T1000 (cell line): Measurements from ENCODE around the gene LHFPL2.

ENCODE experiments used
- DNase-seq: peaks from one replicate; lab custom pipeline; 2025; ENCODE audit warnings: mixed read lengths; lab: John Stamatoyannopoulos, UW

Gene LHFPL2

DNA sequence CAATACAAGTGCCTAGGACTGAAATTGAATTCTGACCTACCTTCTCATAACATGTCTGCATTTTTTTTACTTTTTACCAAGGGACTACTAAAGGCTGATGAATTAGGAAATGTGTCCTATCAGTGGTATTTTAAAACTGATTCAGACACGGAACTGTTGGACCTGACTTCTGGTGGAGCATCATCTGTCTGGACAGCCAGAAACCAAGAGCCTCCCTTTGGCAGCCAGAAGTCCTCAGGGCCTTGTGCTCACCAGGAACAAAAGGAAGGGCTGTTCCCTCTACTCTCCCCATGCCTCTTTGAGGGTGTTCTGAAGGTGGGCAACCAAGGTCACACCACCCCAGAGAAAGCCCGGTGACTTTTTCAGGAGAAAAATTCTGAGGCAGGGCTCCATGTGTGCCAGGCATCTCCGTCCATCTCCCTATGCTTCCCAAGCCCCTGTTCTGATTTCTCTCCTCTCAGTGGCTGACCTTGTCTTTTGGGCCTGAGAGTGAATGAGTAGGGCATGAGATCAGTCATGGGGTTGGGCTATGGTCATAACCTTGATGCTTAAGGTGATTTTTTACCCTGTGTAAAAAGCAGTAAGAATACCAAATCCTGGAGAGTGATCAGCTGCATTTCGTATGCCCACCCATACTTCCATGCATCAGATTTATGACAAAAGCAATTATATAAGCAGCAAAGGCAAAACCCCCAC, 144.5 kb downstream of the LHFPL2 start:
- no peak for DNase-seq

- DNase-seq = no peak
Observed at GRCh38 chr5:78501411-78502352, 146.9 kb downstream of the LHFPL2 start.

DNA sequence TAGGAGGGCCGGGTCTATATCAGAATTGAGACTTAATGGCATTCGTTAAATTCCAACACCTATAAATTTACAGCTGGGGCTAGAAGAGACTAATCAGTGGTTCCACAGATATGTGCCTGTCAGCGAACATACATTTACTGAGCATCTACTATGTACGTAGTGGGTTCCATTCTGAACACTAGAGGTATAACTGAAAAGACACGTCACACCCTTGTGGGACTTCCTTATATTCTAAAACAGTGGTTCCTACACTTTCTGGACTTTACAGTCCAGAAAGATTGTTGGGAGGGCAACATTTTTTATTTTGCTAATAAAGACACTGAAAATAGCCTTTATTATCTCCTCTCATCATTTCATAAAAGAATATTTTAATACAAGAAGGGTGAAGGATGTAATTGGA, 147.7 kb downstream of the LHFPL2 start:
- no peak for DNase-seq

DNA sequence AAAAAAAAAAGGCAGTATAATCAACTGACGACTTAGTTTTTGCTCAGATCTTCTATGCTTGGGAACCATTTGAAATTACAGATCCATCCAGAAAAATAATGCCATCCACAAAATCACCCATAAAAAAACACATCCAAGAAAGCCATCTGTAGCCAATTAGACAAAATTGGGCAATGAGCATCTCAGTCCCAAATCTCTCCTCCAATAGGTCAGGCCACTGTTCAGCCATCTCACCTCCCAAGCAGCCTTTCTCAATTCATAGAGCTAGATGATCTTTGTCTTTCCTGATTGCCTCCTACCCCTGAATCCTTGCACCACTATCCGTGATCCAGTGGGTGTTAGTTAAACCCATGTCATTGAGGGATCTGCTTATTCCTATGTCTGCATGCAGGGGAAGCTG, 148.5 kb downstream of the LHFPL2 start:
- DNase-seq = no peak

GRCh38 chr5:78499485-78499884, 149.1 kb downstream of the LHFPL2 start:
- no peak for DNase-seq

- no peak for DNase-seq
Observed at GRCh38 chr5:78497573-78498533, 150.7 kb downstream of the LHFPL2 start.

GRCh38 chr5:78496373-78496772, 152.2 kb downstream of the LHFPL2 start:
- DNase-seq = no peak

GRCh38 chr5:78495800-78496199, 152.8 kb downstream of the LHFPL2 start:
- DNase-seq = no peak

DNA sequence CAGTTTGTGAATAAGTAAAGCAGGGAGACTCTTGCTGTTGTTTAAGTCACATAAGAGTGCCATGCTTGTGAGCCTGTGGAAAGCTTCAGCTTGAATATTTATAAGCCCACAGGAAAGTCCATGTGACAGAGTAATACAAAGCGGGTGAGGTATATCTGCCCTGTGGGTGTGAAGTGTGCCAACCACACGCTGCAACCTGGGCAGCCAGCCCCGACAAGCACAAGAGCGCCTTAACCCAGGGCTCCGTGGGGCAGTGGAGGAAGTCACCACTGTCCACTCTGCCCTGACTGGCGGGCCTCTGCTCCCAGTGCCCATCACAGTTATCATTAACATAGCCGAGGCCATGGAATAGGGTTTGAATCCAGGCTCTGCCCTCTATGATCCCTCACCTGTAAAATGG, 155.9 kb downstream of the LHFPL2 start:
- no peak for DNase-seq

- no peak for DNase-seq
Observed at GRCh38 chr5:78492224-78492623, 156.3 kb downstream of the LHFPL2 start.

DNA sequence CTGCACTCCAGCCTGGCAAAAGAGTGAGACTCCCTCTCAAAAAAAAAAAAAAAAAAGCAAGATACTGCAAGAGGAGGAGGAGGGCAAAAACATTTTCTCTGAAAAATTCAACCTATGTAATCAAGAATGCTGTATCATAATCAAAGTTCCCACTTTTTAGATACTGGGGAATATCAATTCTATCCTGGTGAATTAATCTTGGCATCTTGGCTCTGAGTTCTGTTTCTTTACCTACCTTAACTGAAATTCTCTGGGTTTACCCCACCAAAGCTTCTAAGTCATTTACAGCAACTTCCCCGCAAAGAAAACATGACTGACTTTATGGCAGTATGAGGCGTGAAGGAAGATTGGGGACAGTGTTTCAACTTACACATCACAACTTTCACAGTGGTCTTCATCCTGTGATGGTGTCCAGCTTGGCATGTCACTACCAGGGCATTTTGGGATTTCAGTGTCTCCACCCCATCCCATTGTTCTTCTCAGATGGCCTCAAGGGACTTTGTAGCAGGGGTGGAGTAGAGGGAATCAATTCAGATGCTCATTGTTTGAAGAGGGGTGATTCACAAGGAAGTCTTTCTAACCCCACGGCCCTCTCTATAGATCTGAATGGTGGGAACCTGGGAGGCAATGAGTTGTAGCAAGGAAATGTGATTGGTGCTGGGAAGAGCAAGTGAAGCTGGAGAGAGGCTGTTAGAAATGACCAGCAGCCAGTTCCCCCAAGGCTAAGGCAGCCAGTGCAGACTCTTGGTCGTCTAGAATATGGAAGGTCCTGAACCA, 157.7 kb downstream of the LHFPL2 start:
- no peak for DNase-seq

- DNase-seq = no peak
Observed at GRCh38 chr5:78487846-78488245, 160.7 kb downstream of the LHFPL2 start.

GRCh38 chr5:78486218-78486617, 162.4 kb downstream of the LHFPL2 start:
- DNase-seq = no peak

DNA sequence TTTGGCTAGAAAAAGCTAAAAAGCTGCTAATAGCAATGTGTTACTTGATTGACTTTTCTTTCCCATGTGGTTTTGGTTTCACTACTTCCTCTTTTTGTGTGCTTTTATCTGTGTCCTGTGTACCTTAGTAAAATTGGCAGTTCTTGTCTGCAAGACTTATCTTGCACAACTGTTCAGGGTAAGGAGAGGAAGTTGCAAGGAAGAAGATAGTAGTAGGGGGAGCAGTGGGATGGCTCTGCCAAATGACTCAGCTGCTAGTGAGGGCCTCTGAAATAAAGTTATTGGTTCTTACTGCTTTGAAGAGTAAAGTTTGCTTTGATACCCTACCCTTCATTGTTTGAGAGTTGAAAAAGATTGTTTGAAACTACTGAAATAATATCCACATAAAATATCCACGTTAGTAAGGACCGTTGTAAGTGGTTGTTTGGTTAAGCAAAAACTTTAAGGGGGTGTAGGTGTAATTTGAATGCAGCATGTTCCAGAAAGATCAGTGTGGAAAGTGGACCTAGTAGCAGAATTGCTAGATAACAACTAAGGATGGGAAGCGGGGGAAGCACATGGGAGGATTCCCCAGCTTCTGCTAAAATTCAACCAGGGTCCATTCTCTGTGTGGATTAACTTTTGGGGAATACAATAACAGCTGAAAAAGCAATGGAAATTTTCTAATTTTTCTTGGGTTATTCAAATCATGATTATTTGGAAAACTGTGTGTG, 164.6 kb downstream of the LHFPL2 start:
- DNase-seq = no peak

GRCh38 chr5:78482948-78483347, 165.6 kb downstream of the LHFPL2 start:
- no peak for DNase-seq

- no peak for DNase-seq
Observed at GRCh38 chr5:78476795-78477194, 171.8 kb downstream of the LHFPL2 start.

DNA sequence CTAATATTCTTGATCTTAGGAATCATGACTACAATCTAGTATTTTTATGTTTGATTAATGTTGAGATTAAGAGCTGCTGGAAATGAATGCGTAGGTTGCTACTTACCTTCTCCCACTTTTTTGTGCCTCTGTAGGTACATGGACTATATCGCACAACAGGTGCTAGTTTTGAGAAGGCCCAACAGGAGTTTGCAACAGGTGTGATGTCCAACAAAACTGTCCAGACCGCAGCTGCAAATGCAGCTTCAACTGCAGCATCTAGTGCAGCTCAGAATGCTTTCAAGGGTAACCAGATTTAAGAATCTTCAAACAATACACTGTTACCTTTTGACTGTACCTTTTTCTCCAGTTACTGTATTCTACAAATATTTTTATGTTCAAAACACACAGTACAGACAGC, 173.2 kb downstream of the LHFPL2 start:
- no peak for DNase-seq

DNA sequence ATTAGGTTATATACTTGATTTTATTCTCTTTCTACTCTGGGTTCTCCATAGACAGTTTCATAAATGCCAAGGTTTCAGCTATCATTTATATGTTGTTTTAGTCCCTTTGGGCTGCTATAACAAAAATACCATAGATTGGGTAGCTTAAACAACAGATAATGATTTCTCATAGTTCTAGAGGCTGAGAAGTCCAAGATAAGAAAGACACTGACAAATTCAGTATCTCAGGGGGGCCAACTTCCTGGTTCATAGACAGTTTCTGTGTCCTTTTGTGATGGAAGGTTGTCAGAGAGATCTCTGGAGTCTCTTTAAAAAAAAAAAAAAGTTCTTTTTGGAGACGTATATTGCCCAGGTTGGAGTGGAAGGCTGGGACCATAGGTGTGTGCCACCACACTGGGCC, 174.8 kb downstream of the LHFPL2 start:
- no peak for DNase-seq

DNA sequence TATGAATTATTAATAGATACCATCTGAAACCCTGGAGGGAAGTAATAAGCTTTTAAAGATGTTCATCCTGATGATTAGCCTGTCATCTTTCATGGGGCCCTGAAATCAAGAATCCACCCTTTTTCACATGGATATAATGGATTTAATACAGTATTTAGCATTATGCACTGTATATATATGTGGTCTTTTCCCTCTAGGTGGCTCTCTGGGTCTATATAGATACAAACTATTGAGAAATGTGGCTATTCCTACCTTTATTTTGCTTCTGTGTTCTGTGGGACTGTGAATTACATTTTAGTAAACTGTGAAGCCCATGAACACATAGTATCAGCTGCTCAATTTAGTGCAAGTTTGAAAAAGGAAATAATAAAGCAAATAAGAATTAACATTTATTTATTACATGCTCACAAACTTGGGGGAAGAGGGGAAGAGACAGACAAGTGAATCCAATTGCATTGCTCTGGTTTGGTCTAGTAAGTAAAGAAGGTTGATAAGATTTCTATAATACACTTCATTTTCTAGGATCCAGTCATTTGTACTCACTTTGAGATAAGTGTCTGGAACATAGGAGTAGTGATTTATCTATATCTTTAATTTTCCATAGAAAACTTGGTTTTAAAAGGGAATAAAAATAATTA, 176.0 kb downstream of the LHFPL2 start:
- DNase-seq = no peak

GRCh38 chr5:78471896-78472295, 176.7 kb downstream of the LHFPL2 start:
- DNase-seq = no peak
